ENCODE results near the gene SRMS.
A peak's percentile ranks its signal among the peaks of the same experiment; 100 is the strongest.

The SRMS gene

DNA sequence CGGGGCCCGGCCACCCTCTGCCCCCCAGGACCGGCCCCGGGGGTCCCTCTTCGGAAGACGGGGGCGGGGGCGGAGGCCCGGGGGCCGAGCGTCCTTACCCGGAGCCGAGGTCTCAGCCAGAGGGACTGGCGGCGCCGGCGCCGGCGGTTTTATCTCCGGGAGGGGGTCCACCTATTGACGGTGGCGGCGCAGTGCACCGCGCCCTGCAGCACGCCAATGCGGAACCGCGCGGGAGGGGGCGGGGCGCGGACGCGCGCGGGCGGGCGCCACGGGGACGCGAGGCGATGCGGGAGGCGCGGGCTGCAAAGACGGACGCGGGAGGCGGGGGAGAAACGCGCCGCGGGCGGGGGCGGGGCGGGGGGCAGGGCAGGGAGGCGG, 48.6 kb downstream of the SRMS start, which contains the start of gene EEF1A2:
Gene EEF1A2 (minus strand): TSS at position 124 of the 378 bp plus-strand sequence. CDS start 1,320 bp downstream, outside the sequence.
- DNase-seq, result peak; percentile 19

DNA sequence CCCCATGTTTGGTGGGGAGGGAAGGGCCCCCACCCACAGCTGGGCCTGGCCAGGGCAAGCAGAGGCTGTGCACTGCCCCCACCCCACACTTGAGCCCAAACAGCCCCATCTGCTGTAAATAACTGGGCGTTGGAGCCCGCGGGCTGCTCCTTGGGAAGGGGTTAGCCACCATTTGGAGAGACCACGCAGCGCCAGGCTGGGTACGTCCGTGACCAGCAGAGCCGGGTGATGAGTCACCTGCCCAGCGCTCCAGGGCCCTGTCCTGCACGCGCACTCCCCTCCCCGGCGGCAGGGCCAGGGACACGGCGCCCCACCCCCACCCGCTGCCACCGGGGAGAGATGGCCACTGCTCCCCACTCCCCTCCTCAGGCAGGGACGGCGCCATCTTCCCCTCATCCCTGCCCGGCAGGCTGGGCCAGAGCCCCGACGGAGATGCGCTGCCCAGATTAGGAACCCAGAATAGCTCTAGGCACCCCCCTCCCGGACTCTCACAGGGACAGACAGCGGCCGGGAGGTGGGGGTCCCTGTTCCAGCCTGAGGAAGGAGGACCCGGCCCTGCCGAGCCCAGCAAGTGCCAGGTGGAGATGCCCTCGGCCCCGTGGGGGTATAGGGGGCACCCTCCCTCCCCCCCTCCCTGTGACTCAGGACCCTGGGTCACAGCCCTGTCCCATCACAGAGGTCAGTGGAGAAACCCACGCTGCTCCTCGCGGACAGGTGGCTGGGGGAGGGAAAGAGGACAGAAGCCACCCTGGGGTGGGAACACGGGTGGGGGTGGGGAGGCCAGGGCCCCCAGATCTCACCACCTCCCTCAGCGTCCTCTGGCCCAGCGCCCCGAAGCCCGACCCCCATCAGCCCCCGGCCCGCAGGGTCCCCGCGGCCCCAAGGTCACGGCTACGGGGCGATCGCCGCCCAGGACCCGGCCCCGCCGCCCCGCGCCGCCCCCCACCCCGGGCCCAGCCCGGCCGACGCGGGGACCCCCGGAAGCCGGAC, 49.3 kb downstream of the SRMS start:
- DNase-seq, result no peak

DNA sequence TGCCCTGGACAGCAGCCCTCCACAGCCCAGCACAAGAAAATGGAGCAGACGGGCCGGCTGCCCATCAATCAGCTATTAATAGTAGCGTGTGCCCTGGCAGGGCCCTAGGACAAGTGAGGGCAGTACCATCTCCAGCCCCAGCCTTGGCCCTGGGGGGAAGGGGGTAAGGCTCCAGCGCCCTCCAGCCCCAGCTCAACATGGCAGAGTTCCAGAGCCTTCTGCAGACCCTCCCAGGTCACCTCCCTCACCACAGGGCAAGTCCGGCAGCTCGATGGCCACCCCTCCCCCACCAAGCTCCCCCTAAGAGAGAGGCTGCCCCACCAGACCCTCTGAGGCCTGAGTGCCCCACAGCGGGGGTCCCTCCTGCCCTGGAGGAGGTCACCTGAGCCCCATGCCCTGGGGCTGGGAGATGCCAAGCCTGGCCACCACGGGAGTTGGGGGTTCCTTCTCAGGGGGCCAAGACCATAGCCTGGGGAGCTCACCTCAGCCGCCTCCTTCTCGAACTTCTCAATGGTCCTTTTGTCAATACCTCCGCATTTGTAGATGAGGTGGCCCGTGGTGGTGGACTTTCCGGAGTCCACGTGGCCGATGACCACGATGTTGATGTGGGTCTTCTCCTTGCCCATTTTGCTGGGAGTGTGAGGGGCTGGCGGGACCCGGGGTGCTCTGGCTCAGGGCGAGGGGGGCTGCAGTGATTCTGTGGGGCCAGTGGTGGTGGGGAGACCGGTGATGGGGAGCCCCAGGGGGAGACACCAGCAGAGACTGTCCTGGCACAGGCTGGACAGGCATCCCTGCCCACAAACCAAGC, 50.2 kb downstream of the SRMS start:
- no peak for DNase-seq

DNA sequence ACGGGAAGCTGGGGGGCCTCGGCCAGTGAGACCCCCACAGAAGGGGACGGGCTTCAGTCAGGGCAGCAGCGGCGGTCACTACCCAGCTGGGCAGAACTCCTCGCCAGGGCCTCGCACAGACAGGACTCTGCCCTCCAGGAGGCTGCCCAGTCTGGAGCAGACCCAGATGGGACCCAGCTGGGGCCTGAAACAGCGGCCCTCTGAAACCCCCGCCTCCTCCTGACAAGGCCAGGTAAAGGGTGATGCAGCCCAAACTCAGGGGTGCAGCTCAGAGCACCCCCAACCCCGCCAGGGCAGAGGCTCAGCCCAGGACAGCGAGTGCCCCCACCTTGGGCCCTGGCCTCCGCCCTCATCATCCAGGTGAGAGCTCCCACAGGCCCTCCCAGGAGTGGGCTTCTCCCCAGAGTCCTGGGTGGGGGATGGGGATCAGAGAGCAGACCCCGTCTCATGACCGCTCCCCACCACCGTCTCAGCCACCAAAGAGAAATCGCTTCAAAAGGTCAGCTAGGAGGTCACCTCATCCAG, 50.9 kb downstream of the SRMS start:
- DNase-seq, result no peak

DNA sequence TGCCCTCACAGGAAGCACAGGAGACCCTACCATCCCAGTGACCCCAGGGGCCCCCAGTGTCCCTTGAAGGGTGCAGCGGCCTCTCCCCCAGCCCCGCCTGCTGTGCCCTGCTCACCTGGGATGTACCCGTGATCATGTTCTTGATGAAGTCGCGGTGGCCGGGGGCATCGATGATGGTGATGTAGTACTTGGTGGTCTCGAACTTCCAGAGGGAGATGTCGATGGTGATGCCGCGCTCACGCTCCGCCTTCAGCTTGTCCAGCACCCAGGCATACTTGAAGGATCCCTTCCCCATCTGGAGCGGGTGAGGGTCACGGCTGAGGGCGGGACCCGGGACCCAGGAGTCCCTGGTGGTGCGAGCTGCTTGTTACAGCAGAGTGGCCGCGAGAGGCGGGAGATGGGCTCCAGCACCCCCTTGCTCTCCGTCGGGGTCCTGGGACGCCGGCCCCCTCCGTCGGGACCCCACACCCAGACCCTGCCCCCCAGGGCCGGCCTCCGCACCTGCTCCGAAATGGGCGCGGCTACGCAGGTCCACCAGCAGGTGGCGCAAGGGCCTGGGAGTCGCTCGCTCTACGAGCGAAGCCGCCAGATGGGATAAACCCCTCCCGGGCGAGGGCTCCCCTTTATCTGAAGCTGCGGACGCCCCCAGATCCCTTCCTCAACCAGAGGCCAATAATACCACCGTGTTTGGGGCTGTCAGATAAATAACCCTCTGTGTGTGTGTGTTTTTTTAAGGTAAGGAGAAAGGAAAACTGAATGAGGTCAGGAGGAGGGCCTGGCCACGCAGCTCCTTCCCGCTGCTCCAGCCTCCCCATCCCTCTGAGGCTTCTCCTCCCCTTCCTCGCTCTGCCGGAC, 51.6 kb downstream of the SRMS start:
- DNase-seq, result peak; percentile 76

- DNase-seq, result no peak
Observed at GRCh38 chr20:63495167-63495720, 52.3 kb downstream of the SRMS start.

- DNase-seq, result no peak
Observed at GRCh38 chr20:63494420-63495166, 53.0 kb downstream of the SRMS start.

GRCh38 chr20:63494084-63494419, 53.5 kb downstream of the SRMS start:
- no peak for DNase-seq

DNA sequence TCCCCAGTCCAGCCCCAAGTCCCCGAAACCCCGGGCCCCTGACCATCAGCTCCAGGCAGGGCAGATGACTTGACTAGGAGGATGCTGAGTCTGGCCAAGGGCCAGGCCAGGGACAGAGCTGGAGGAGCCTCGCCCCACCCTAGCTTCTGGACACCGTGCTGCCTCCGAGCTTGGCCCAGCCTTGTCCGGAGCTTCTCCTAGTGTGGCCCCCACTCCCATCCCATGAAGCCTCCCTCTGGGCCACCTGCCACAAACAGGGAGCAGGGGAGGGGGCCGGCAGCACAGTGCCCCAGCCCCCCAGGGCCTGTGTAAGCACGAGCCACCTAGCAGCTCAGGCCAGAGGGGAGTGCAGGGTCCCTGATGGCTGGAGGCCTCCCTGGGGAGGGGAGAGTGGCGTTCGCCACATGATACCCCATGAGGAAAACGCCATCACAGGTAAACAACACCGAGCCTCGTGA, 54.0 kb downstream of the SRMS start:
- DNase-seq, result no peak

DNA sequence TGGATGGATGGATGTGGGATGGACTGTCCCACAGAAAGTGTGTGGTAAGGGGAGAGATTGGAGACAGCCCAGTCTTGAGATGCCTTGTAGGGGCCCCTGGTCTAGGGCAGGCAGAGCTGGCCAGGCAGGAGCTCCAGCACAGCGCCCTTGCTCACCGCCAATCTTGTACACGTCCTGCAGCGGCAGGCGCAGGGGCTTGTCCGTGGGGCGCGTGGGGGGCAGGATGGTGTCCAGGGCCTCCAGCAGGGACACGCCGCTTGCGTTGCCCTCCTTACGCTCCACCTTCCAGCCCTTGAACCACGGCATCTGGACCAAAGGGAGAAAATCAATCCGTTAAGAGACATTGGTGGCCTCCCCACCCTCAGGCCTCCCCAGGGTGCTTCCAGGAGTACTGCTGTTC, 54.6 kb downstream of the SRMS start:
- no peak for DNase-seq

- DNase-seq, result no peak
Observed at GRCh38 chr20:63492518-63492917, 55.0 kb downstream of the SRMS start.

- no peak for DNase-seq
Observed at GRCh38 chr20:63491635-63492230, 55.8 kb downstream of the SRMS start.

GRCh38 chr20:63491078-63491477, 56.5 kb downstream of the SRMS start:
- DNase-seq, result no peak
